Amniotic stem cell (primary cell): ENCODE measurements around the gene C5orf15.
"Not testable (repeated sequence)": the region's sequence is repeated elsewhere in the genome, so short reads cannot be mapped to it uniquely, and the experiment has no call there.

Experiments
- DNase-seq: peaks from one replicate; lab custom pipeline; 2025; lab: John Stamatoyannopoulos, UW

Gene C5orf15

DNA sequence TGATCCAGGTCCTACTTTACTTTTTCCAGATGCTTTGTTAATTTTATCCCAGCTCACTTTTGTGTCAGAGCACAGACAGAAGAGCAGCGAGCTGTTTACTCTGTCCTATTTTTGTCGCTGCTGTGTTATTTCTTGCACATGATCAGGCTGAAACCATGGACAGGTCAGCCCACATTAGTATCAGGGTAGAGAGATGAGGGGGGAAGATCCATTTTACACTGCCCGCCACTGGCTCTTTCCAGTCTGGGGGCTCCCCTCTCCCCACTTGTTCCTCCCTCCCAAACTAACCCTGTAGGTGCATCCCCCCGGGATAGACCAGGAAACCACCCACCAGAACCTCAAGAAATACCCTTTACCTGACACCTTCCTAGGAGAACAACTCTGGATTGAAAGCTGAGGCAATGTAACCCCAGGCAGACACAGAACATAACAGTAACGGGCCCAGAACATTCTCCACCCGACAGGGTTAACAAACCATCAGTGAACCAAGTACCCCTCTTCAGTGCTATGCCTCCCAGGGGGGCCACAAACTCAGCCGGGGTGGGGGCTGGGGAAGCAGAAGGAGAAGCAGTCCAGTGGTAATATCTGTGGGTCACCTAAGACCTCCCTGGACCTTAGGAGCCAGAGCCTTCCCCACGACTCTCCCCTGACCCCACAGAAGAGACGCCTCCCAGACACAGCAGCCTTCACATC is 26.0 kb upstream of the C5orf15 start:
- DNase-seq, result no peak

GRCh38 chr5:133993185-133993936 is 24.9 kb upstream of the C5orf15 start:
- peak; percentile 36 for DNase-seq

GRCh38 chr5:133992429-133993155 is 24.2 kb upstream of the C5orf15 start:
- DNase-seq, result no peak

- no peak for DNase-seq
Measured at GRCh38 chr5:133991171-133991910, 22.9 kb upstream of the C5orf15 start.

DNA sequence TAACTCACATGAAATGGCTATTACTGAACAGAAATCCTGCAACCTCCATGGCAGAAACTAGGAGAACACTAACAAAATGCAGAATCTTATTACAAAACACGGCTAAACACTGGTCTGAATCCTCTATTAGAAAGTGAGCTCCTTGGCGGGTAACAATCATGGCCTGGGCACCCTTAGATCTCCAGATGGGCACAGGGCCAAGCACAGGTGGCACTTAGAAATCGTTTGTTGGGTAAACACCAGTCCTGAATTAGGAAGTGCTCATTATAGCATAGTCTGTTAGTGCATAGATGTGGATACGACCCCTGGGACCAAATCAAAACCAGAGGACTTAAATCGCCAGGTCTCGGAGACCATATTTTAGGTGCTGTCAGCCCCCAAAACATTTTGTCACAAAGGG is 22.0 kb upstream of the C5orf15 start:
- no peak for DNase-seq

DNA sequence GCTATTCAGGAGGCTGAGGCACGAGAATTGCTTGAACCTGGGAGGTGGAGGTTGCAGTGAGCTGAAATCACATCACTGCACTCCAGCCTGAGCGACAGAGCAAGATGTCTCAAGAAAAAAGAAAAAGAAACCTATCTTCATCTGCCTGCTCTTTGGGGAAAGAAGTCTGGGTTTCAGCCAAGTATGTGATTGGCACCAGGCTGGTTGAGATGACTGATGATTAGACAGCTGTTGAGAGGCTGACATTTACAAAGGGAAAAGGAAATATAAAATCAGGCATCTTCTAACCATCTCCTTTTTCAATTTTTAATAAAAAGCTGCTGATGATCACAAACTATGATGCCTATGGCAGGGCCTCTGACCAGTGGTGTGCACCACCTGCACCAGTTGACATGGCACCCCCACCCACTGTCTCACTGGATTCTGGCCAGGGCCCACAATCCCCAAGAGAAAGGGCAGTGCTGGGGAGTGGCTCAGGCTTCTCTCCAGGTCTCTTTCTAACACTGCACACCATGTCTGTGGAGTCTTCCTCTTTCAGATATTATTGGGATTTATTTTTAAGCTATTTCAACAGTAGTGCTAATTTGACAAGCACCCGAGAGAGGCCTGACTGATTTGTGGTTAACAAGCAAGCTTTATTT is 17.2 kb upstream of the C5orf15 start:
- DNase-seq, result no peak

DNA sequence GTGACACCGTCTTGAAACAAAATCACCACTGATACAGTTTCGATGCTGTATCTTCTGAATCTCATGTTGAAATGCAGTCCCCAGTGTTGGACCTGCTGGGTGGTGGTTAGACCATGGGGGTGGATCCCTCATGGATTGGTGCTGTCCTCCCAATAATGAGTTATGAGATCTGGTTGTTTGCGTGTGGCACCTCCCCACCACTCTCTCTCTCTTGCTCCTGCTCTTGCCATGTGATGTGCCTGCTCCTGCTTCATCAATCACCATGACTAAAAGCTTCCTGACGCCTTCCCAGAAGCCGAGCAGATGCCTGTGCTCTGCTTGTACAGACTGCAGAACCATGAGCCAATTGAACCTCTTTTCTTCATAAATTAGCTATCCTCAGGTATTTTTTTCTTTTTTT is 15.2 kb upstream of the C5orf15 start:
- DNase-seq, result no peak

DNA sequence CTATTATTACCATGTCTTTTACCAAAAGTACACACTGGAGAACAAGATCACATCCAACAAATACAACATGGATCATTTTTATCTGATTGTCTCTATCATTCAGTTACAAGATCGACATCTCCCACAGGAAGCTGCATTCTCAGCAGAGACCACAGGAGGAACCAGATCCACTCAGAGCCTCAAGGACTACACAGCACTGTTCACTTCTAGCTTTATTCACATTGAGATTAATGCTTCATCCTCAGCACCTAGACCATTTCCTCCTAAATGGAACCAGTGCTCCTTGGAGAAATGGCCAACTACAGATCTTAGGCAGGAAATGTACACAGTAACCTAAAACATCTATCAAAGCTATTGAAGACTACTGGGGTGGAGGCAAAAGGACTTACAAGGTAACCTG is 13.3 kb upstream of the C5orf15 start:
- no peak for DNase-seq

GRCh38 chr5:133980652-133981051 is 12.2 kb upstream of the C5orf15 start:
- DNase-seq, result no peak

GRCh38 chr5:133978943-133979342 is 10.5 kb upstream of the C5orf15 start:
- no peak for DNase-seq

DNA sequence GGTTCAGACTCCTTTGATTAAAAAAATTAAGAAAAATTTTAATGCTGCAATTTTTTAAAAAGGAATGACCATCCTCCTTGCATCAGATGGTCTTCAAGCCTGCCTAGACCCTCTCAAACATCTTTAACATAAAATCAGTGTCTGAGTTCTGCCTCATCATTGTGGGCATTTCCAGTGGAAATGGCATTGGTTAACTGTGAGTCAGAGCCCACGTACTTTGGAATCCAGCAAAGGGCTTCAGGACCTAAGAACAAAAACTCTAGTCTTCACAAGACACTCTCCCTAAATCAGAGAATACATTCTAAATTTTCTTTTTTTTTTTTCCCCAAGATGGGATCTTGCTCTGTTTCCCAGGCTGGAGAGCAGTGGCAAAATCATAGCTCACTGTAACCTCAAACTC is 9.4 kb upstream of the C5orf15 start:
- DNase-seq, result no peak

GRCh38 chr5:133977161-133977787 is 8.8 kb upstream of the C5orf15 start:
- DNase-seq, result no peak

DNA sequence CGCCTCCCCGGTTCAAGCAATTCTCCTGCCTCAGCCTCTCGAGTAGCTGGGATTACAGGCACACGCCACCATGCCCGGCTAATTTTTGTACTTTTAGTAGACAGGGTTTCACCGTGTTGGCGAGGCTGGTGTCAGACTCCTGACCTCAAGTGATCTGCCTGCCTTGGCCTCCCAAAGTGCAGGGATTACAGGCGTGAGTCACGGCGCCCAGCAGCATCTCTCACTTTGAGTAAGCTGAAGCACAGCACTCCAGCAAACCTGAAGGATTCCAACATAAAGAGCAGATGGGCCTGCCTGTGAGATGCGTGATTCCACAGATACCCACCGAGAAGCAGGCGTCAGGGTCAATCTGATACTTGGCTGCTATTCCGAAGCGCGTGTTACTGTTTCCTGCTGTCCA is 7.1 kb upstream of the C5orf15 start:
- not testable (repeated sequence) for DNase-seq

- no peak for DNase-seq
Measured at GRCh38 chr5:133974142-133974541, 5.7 kb upstream of the C5orf15 start.

- DNase-seq, result no peak
Measured at GRCh38 chr5:133970325-133970909, 2.0 kb upstream of the C5orf15 start.

DNA sequence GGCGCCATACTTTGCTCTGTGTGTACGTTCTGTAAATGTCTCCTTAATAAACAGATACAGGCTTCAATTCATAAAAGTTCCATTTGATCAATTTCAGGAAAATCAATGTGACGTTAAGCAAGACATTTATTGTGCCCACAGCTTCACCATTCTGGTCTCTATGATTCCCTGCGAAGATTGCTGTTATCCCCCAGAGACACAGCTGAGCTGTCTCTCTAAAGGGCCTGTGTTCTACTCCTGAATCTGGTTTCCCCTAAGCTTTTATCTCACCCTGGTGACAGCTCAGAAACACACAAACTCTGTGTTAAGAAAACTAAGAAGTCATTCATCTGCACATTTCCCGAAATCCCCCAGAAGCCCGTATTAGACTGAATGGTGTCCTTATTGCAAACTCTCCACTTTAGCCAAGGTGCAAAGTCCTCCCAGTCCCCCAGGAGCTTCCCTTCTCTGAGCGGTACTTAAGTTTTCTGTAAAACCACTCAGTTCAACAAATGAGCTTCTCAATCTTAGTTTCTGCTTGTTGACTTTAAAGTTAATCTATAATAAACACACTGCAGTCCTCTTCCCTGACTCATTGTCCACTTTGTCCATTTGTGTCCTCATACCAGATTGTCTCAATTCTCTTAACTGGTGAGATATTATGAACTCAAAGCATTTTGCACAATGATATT is 1.4 kb upstream of the C5orf15 start:
- DNase-seq, result no peak

- no peak for DNase-seq
Measured at GRCh38 chr5:133967698-133968203, 674 bp downstream of the C5orf15 start.

DNA sequence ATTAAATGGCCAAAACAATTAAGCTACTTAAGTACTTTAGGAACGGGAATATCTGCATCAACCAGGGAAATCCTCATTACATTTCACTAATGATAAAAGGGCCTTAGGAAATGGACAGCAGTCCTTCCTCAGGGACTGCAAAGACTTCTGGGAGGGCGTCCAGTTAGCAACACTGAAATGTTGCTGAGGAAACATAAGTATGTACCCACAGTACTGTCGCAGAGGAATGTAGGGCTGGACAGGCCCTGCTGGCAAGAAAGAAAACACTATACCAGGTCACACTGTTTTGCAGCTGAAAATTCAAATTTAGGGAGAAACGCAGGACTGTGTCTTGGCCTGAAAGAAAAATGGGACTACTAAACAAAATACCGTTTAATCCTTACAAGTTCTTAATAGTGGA is 1.3 kb downstream of the C5orf15 start:
- DNase-seq, result no peak

- no peak for DNase-seq
Measured at GRCh38 chr5:133966090-133966489, 2.3 kb downstream of the C5orf15 start.

DNA sequence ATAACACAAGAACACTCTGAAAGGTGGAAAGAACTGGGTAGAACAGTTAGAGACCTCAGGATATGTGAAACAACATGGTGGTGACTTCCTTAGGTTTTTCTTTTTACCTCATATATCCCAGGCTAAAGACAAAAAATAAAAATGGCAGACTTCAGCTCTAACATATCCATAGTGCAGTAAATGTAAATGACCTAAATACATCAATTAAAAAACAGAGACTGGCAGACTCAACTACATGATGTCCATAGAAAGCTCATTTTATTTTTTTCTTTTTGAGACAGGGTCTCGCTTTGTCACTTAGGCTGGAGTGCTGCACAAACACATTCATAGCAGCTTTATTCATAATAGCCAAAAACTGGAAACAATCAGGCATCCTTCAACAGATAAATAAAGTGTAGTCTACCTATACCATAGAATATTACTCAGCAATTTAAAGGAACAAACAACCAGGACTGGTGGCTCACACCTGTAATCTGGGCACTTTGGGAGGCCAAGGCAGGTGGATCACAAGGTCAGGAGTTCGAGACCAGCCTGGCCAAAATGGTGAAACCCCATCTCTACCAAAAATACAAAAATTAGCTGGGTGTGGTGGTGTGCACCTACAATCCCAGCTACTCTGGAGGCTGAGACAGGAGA is 4.8 kb downstream of the C5orf15 start:
- no peak for DNase-seq
